ENCODE data around the gene HIGD1A. TPM values are rescaled to one million over a fixed set of nuclear protein-coding genes. Genes with fewer than 3 reads are reported as not detected.

The HIGD1A gene
- total and polyA plus RNA-seq, 8 donors = 14.6 to 56.6 (median 29.0) TPM

GRCh38 chr3:42743204-42743995 lies 60.9 kb downstream of the HIGD1A start:
- no peaks in the 10 kb centered on the region for H3K36me3 ChIP-seq
- H3K4me1 ChIP-seq = peaks cover 0 to 12% (median 6%) of the 10 kb centered on the region in 3 donors
- no peak for FAIRE-seq
- no peak for ATAC-seq
- no peaks in the 10 kb centered on the region for H3K27me3 ChIP-seq
- no peaks in the 10 kb centered on the region for H3K9me3 ChIP-seq
- no peak overlapping the region for H3K4me3 ChIP-seq
- intact Hi-C loops (cut with DNase I) = loop anchor here in 1 of 3 donors (10.0 kb wide), 1 partner anchor 159 kb away; the partner anchor contains the start of gene SEC22C
- peak in 1 of 6 donors; percentile 6 for DNase-seq
- no peak overlapping the region for H3K27ac ChIP-seq
- 86 to 88% methylated on average over 7 of the region's 7 CpGs for WGBS, 2 donors
- no peak for TF ChIP-seq CTCF (IDR thresholded peaks at IDR 0.05)

- Histone ChIP-seq H3K4me1 (peaks cover 0 to 12% (median 6%) of the 10 kb centered on the region in 3 donors), H3K4me3 (no peak overlapping the region), H3K9me3 (no peaks in the 10 kb centered on the region), H3K27ac (no peak overlapping the region), H3K36me3 (no peaks in the 10 kb centered on the region), H3K27me3 (no peaks in the 10 kb centered on the region)
- no peak for DNase-seq
- intact Hi-C loops (cut with DNase I) = loop anchor here in 1 of 3 donors (10.0 kb wide), 1 partner anchor 158 kb away; the partner anchor contains the start of gene SEC22C
- ATAC-seq = no peak
- no peak for FAIRE-seq
- 87 to 91% methylated on average over 9 of the region's 9 CpGs for WGBS, 2 donors
- TF ChIP-seq CTCF (IDR thresholded peaks at IDR 0.05) = no peak
Measured at GRCh38 chr3:42742688-42743087, 61.6 kb downstream of the HIGD1A start.

GRCh38 chr3:42742259-42742658 lies 62.0 kb downstream of the HIGD1A start:
- Histone ChIP-seq H3K27ac (no peak overlapping the region), H3K4me1 (peaks cover 0 to 12% (median 6%) of the 10 kb centered on the region in 3 donors), H3K27me3 (no peaks in the 10 kb centered on the region), H3K4me3 (no peak overlapping the region), H3K36me3 (no peaks in the 10 kb centered on the region), H3K9me3 (no peaks in the 10 kb centered on the region)
- no peak for TF ChIP-seq CTCF (IDR thresholded peaks at IDR 0.05)
- ATAC-seq = no peak
- 77 to 85% methylated on average over 4 of the region's 4 CpGs for WGBS, 2 donors
- intact Hi-C loops (cut with DNase I) = loop anchor here in 1 of 3 donors (10.0 kb wide), 1 partner anchor 157 kb away; the partner anchor contains the start of gene SEC22C
- no peak for DNase-seq
- FAIRE-seq = no peak

- no peaks in the 10 kb centered on the region for H3K36me3 ChIP-seq
- no peaks in the 10 kb centered on the region for H3K27me3 ChIP-seq
- intact Hi-C loops (cut with DNase I) = loop anchor here in 1 of 3 donors (10.0 kb wide), 1 partner anchor 157 kb away; the partner anchor contains the start of gene SEC22C
- DNase-seq (peak in 1 of 6 donors; percentile 3), ATAC-seq (no peak), FAIRE-seq (no peak)
- H3K4me3 ChIP-seq = no peak overlapping the region
- no peak overlapping the region for H3K27ac ChIP-seq
- 74 to 80% methylated on average over 3 of the region's 3 CpGs for WGBS, 2 donors
- TF ChIP-seq CTCF (IDR thresholded peaks at IDR 0.05) = no peak
- H3K9me3 ChIP-seq = no peaks in the 10 kb centered on the region
- H3K4me1 ChIP-seq = peaks cover 0 to 12% (median 2%) of the 10 kb centered on the region in 3 donors
Measured at GRCh38 chr3:42741796-42742195, 62.5 kb downstream of the HIGD1A start.
